Esophagus muscularis mucosa (tissue), 3 donors: ENCODE measurements around the gene GIMAP2.

Experiments used
- POLR2A ChIP-seq: fragments of 450-650 bp; IDR thresholded peaks from one replicate; pipeline ENCODE4 v1.6.1; 2017; ENCODE audit warnings: antibody characterized with exemption, moderate library complexity, mild to moderate bottlenecking, low read depth
- TF ChIP-seq, protein P1 (sequence below), 3 experiments: fragments of 200-600 bp in 2 of 3; fragments of 450-650 bp in 1 of 3; sonication (generic) in 2 of 3; IDR thresholded peaks; one replicate each; pipeline ENCODE4 v1.5.1; 2017 to 2019; ENCODE audit warnings: antibody characterized with exemption in 3 of 3, mild to moderate bottlenecking in 2 of 3, moderate library complexity in 1 of 3

DNA sequence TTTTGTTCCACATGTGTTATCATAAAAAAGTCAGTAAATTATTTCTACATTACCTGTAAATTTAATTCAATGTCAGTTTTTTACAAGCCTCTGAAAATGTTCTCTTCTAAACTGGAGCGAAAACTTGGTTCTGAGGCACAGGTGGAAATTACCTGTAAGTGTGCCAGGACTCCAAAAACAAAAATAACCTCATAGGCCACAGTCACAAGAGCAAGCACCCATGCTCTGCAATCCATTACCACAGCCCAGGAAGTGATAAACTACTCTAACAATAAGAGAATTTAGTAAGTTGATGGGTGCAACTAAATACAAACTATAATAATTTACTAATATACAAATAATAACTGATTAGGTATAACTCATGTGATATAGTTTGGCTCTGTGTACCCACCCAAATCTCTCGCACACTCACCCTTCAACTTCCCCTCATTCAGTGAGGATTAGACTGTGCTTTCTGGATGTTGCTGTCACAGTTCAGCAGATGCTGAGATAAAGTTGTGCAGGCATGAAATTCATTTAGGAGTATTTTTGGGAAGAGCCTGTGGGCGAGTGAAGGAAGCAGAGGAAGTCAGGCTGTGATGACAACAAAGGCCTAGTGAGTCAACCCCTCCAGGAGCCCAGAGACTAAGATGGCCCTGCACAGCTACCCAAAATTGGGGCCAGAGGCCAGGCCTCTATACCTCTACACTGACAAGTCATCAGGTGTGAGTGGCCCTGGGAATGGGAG is 37.0 kb upstream of the GIMAP2 start:
- TF ChIP-seq, protein P1, sequence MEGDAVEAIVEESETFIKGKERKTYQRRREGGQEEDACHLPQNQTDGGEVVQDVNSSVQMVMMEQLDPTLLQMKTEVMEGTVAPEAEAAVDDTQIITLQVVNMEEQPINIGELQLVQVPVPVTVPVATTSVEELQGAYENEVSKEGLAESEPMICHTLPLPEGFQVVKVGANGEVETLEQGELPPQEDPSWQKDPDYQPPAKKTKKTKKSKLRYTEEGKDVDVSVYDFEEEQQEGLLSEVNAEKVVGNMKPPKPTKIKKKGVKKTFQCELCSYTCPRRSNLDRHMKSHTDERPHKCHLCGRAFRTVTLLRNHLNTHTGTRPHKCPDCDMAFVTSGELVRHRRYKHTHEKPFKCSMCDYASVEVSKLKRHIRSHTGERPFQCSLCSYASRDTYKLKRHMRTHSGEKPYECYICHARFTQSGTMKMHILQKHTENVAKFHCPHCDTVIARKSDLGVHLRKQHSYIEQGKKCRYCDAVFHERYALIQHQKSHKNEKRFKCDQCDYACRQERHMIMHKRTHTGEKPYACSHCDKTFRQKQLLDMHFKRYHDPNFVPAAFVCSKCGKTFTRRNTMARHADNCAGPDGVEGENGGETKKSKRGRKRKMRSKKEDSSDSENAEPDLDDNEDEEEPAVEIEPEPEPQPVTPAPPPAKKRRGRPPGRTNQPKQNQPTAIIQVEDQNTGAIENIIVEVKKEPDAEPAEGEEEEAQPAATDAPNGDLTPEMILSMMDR (IDR thresholded peaks at IDR 0.05) = no peak
- no peak for TF ChIP-seq POLR2A
